Muscle layer of colon (tissue), 2 donors: ENCODE results near the gene C4orf54.

ENCODE experiments used
- H3K27ac ChIP-seq: one replicate; pipeline ENCODE4 v1.7.0; 2013; ENCODE audit warnings: low read depth, mild to moderate bottlenecking, low read length, moderate library complexity
- H3K27me3 ChIP-seq, 2 donors: one replicate each; pipeline ENCODE4 v1.7.0; 2013; ENCODE audit warnings: low read length in 2 of 2, mild to moderate bottlenecking in 2 of 2; ENCODE audit not compliant: insufficient read depth in 2 of 2, control insufficient read depth in 1 of 2
- H3K36me3 ChIP-seq: one replicate; pipeline ENCODE4 v1.7.0; 2013; ENCODE audit warnings: mild to moderate bottlenecking, low read length; ENCODE audit not compliant: insufficient read depth
- H3K4me1 ChIP-seq: one replicate; pipeline ENCODE4 v1.7.0; 2013; ENCODE audit warnings: mild to moderate bottlenecking, low read length; ENCODE audit not compliant: insufficient read depth
- H3K4me3 ChIP-seq, 2 donors: one replicate each; pipeline ENCODE4 v1.7.0; 2013; ENCODE audit warnings: low read length in 2 of 2, low read depth in 1 of 2, mild to moderate bottlenecking in 1 of 2, moderate library complexity in 1 of 2
- H3K9ac ChIP-seq: one replicate; pipeline ENCODE4 v1.7.0; 2013; ENCODE audit warnings: low read length
- H3K9me3 ChIP-seq: one replicate; pipeline ENCODE4 v1.7.0; 2013; ENCODE audit warnings: mild to moderate bottlenecking, low read length
- donor health status: abdominal sarcoma.
- donor health status: Adenocarcinoma of cecum.

The C4orf54 gene

GRCh38 chr4:99670409-99671073, 12.9 kb upstream of the C4orf54 start:
- Histone ChIP-seq H3K9ac (no peak overlapping the region), H3K36me3 (no peaks in the 10 kb centered on the region), H3K9me3 (no peaks in the 10 kb centered on the region), H3K4me3 (no peak overlapping the region), H3K27ac (no peak overlapping the region), H3K27me3 (no peaks in the 10 kb centered on the region), H3K4me1 (no peaks in the 10 kb centered on the region)

- H3K27ac ChIP-seq: no peak overlapping the region
- no peaks in the 10 kb centered on the region for H3K27me3 ChIP-seq
- H3K9ac ChIP-seq: no peak overlapping the region
- H3K4me3 ChIP-seq: no peak overlapping the region
- no peaks in the 10 kb centered on the region for H3K9me3 ChIP-seq
- H3K36me3 ChIP-seq: no peaks in the 10 kb centered on the region
- no peaks in the 10 kb centered on the region for H3K4me1 ChIP-seq
Measured at GRCh38 chr4:99669084-99669483, 11.5 kb upstream of the C4orf54 start.

- Histone ChIP-seq H3K9ac (no peak overlapping the region), H3K27me3 (no peaks in the 10 kb centered on the region), H3K36me3 (no peaks in the 10 kb centered on the region), H3K9me3 (no peaks in the 10 kb centered on the region), H3K4me1 (no peaks in the 10 kb centered on the region), H3K27ac (no peak overlapping the region), H3K4me3 (no peak overlapping the region)
Measured at GRCh38 chr4:99668472-99668871, 10.8 kb upstream of the C4orf54 start.

- Histone ChIP-seq H3K27ac (no peak overlapping the region), H3K27me3 (no peaks in the 10 kb centered on the region), H3K4me3 (no peak overlapping the region), H3K4me1 (no peaks in the 10 kb centered on the region), H3K9ac (no peak overlapping the region), H3K36me3 (no peaks in the 10 kb centered on the region), H3K9me3 (no peaks in the 10 kb centered on the region)
Measured at GRCh38 chr4:99665983-99666382, 8.4 kb upstream of the C4orf54 start.

GRCh38 chr4:99664716-99665115, 7.1 kb upstream of the C4orf54 start:
- Histone ChIP-seq H3K36me3 (no peaks in the 10 kb centered on the region), H3K27me3 (no peaks in the 10 kb centered on the region), H3K4me1 (no peaks in the 10 kb centered on the region), H3K4me3 (no peak overlapping the region), H3K9me3 (no peaks in the 10 kb centered on the region), H3K27ac (no peak overlapping the region), H3K9ac (no peak overlapping the region)

- Histone ChIP-seq H3K9me3 (no peaks in the 10 kb centered on the region), H3K4me1 (no peaks in the 10 kb centered on the region), H3K4me3 (no peak overlapping the region), H3K27ac (no peak overlapping the region), H3K9ac (no peak overlapping the region), H3K27me3 (no peaks in the 10 kb centered on the region), H3K36me3 (no peaks in the 10 kb centered on the region)
Measured at GRCh38 chr4:99661907-99662306, 4.3 kb upstream of the C4orf54 start.

- H3K4me1 ChIP-seq: peaks cover 15% of the 10 kb centered on the region
- no peak overlapping the region for H3K27ac ChIP-seq
- H3K27me3 ChIP-seq: no peaks in the 10 kb centered on the region
- H3K4me3 ChIP-seq: no peak overlapping the region
- no peak overlapping the region for H3K9ac ChIP-seq
- H3K9me3 ChIP-seq: no peaks in the 10 kb centered on the region
- no peaks in the 10 kb centered on the region for H3K36me3 ChIP-seq
Measured at GRCh38 chr4:99658666-99659065, 1.0 kb upstream of the C4orf54 start.

- Histone ChIP-seq H3K36me3 (no peaks in the 10 kb centered on the region), H3K9me3 (no peaks in the 10 kb centered on the region), H3K4me1 (peaks cover 15% of the 10 kb centered on the region), H3K27ac (no peak overlapping the region), H3K27me3 (no peaks in the 10 kb centered on the region), H3K9ac (no peak overlapping the region), H3K4me3 (no peak overlapping the region)
Measured at GRCh38 chr4:99655308-99656081, 2.1 kb downstream of the C4orf54 start.

GRCh38 chr4:99654361-99654761, 3.3 kb downstream of the C4orf54 start:
- peaks cover 15% of the 10 kb centered on the region for H3K4me1 ChIP-seq
- no peaks in the 10 kb centered on the region for H3K36me3 ChIP-seq
- H3K9ac ChIP-seq: no peak overlapping the region
- no peaks in the 10 kb centered on the region for H3K9me3 ChIP-seq
- H3K4me3 ChIP-seq: no peak overlapping the region
- H3K27me3 ChIP-seq: no peaks in the 10 kb centered on the region
- no peak overlapping the region for H3K27ac ChIP-seq

- H3K27me3 ChIP-seq: no peaks in the 10 kb centered on the region
- no peak overlapping the region for H3K4me3 ChIP-seq
- H3K27ac ChIP-seq: no peak overlapping the region
- peaks cover 15% of the 10 kb centered on the region for H3K4me1 ChIP-seq
- no peaks in the 10 kb centered on the region for H3K9me3 ChIP-seq
- H3K9ac ChIP-seq: no peak overlapping the region
- no peaks in the 10 kb centered on the region for H3K36me3 ChIP-seq
Measured at GRCh38 chr4:99653916-99654315, 3.7 kb downstream of the C4orf54 start.

- no peak overlapping the region for H3K9ac ChIP-seq
- peaks cover 15% of the 10 kb centered on the region for H3K4me1 ChIP-seq
- no peaks in the 10 kb centered on the region for H3K27me3 ChIP-seq
- H3K27ac ChIP-seq: no peak overlapping the region
- H3K9me3 ChIP-seq: no peaks in the 10 kb centered on the region
- H3K4me3 ChIP-seq: no peak overlapping the region
- H3K36me3 ChIP-seq: no peaks in the 10 kb centered on the region
Measured at GRCh38 chr4:99652596-99653436, 4.8 kb downstream of the C4orf54 start.
